Stimulated activated CD4-positive, alpha-beta T cell treated with anti-CD3 and anti-CD28 coated beads, TNF-alpha, amount 100 ng/mL, for 1 hour (primary cell): ENCODE results near the gene DSCAM.

ENCODE experiments used
- DNase-seq, 3 donors: peaks; one replicate each; pipeline ENCODE4 v3.0.0-alpha.2; 2020; ENCODE audit warnings: low read depth in 3 of 3, low spot score in 1 of 3

The DSCAM gene

GRCh38 chr21:40783404-40783803, 63.6 kb downstream of the DSCAM start:
- no peak for DNase-seq

- DNase-seq, result no peak
Observed at GRCh38 chr21:40770435-40771055, 76.4 kb downstream of the DSCAM start.

DNA sequence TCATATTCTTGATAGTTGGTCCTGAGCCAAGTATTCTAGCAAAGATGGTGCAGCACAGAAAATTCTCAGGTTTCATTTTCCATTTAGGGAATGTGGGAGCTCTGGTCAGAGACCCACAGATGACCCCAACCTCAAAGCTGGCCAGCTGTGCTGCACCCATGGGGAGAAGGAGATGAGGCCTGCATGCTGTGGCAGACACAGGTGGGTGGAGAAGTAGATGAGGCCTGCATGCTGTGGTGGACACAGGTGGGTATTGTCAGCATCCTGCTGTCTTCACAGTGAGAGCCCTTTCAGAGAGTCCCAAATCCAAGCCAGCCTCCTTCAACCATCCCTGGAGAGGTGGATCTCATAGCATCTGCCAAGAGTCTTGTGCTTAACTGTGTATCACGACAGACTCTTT, 77.7 kb downstream of the DSCAM start:
- DNase-seq, result no peak

GRCh38 chr21:40768056-40768455, 78.9 kb downstream of the DSCAM start:
- no peak for DNase-seq

GRCh38 chr21:40766381-40766780, 80.6 kb downstream of the DSCAM start:
- DNase-seq, result no peak

GRCh38 chr21:40765811-40766210, 81.1 kb downstream of the DSCAM start:
- DNase-seq, result no peak

- DNase-seq, result no peak
Observed at GRCh38 chr21:40760821-40761220, 86.1 kb downstream of the DSCAM start.

- DNase-seq, result no peak
Observed at GRCh38 chr21:40759061-40759460, 87.9 kb downstream of the DSCAM start.

DNA sequence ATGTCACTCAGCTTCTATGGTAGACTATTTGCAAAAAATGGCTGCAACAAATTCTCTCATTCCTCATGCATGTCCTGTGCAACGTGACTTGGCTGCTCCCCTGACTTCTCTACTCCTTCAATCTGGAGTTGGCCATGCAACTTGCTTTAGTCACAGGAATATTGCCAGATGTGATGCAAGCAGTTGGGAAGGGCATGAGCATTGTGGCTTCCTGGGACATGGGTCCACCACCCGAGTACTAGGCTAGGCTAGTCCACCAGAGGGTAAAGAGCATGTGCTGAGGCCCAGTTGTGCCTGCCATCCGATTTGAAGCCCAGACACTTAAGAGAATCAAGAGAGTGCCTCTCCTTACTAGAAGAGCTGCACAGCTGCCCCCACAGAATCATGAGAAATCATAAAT, 89.6 kb downstream of the DSCAM start:
- DNase-seq, result no peak

GRCh38 chr21:40754466-40754865, 92.5 kb downstream of the DSCAM start:
- DNase-seq, result no peak

GRCh38 chr21:40753756-40754155, 93.2 kb downstream of the DSCAM start:
- DNase-seq, result no peak

DNA sequence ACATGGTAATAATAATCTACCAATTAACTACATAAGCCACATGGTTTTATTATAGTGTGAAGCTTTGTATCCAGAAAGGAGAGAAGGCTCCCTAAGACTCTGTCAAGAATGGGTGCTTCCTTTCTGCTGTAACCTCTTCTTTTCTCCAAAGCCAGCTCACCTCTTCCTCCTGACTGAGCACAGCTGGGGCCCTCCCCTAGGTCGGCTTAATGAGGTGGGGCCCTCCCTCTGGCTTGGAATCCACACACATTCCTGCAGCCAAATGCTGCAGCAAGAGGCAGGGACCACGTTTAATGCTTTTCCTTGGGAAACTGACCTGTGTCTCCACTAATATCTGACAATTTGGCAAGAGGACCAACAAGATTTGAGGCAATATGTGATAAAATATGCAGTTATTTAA, 94.8 kb downstream of the DSCAM start:
- no peak for DNase-seq

- no peak for DNase-seq
Observed at GRCh38 chr21:40751221-40751620, 95.7 kb downstream of the DSCAM start.

GRCh38 chr21:40736145-40736544, 110.8 kb downstream of the DSCAM start:
- DNase-seq, result no peak

DNA sequence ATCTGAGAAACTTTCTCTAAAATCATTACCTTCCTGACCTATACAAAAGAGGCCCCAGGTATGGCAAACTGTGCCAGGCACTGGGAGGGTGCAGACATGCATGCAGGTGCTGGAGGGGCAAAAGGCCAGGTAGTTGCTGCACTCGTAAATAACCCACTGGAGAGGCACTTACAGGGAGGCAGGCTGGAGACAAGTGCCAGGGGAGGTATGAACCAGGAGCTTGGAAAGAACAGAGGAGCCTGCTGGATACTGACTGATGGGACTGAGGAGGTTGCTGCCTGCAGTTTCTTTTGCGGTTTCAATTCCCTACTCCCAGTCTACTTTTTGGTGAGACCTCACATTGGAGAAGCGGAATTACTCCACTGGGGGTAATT, 113.9 kb downstream of the DSCAM start:
- DNase-seq, result no peak

DNA sequence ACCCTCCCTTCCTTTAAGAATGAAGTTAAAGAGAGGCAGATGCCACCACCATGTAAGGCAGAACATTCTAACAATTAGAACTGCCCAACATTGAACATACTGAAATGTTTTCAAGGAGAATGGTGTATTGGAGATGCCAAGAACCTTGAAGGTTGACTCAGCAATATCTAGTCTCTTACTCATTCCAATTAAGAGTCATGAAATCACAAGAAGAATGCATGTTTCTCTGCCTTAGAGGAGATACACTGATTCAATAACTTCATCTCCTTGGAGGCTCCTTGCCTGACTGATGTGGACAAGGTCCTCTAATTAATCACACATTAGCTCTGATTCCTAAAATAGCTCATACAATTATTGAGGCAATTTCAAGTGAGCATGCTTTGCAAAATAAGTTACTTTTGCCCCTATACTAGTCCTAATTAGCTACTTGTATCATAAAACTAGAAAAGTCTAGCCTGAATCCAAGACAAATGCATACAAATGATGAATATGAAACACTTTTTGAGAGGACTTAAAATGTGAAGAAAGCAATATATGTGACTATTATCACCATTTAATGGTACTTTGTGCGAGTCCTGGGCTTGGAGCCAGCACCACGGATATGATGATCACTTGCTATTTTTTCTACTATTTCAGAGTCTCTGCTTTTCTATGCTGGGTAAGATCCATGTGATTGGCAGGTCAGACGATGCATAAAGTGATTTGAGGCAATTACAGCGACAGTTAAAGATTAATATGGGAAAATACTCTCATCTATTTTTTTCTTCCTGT, 114.5 kb downstream of the DSCAM start:
- DNase-seq, result no peak

GRCh38 chr21:40731206-40731605, 115.8 kb downstream of the DSCAM start:
- DNase-seq, result no peak

DNA sequence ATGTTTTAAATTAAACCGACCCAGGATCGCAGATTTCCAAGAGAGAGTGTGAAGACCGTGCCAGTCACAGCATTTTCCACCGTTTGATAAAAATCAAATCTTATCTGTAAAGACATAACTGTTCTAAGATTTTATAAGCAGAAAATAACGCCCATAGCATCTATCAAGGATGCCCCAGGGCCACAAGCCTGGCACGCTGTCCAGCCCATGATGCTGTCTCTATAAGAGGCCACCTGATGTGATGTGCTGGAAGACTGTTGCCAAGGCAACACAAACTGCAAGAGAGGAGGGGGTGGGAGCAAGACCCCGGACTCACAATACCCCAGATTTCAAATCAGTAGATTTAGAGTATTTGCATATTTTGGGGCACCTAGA, 116.5 kb downstream of the DSCAM start:
- no peak for DNase-seq

GRCh38 chr21:40729761-40730425, 117.1 kb downstream of the DSCAM start:
- DNase-seq, result no peak

GRCh38 chr21:40723966-40724365, 123.0 kb downstream of the DSCAM start:
- no peak for DNase-seq

DNA sequence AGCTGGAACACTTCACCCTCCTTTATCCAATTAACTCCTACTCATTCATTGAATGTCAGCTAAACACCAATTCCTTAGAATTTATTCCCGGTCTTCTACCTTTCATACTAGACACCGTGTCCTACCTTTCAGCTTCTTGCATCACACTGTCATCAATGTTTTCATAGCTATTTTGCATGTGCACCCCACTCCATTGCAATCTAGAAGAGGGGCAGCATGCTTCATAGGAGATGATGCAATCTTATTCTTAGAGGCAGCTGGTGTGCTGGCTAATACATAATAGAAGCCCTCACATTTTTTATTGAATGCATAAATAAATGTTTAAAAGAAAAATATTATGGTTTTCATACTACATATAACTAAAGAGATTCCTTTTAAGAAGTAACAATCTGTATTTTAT, 123.6 kb downstream of the DSCAM start:
- DNase-seq, result no peak

DNA sequence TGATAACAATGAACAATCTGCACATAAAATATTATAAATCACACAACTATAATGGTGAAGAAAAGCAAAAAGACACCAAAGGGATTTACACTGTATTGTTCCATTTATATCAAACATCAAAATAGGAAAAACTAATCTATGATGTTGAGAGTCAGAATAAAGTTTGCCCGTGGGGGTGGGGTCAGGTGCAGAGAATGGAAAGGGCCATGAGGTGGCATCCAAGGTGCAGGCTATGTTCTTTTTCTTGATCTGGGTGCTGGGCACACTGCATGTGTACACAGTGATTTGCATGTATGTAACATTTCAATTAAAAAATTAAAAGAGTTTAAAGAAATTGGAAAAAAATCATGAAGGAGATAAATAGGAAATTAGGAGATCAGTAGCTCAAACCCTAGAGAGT, 127.3 kb downstream of the DSCAM start:
- DNase-seq, result no peak

DNA sequence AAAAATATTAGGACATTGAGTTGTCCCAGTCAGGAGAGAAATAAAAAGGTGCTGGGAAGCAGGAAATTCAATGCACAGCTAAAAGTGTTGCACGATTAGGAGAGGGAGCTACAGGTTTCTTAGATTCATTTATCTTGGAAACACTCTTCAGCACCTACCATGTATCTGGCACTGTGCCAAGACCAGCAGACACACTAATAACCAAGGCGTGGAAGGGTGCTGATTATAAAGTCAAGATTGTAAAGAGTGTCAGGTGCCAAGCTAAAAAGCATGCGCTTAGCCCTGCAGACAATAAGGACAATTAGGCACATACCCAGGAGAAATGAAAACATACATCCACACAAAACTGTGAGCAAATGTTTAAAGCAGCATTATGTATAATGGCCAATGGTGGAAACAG, 129.9 kb downstream of the DSCAM start:
- no peak for DNase-seq
